Thyroid gland (tissue), 4 donors: ENCODE data around the gene CTNNA3. TPM values are rescaled to one million over a fixed set of nuclear protein-coding genes. Genes with fewer than 3 reads are reported as not detected.
"Not testable (repeated sequence)": the region's sequence is repeated elsewhere in the genome, so short reads cannot be mapped to it uniquely, and the experiment has no call there.

ENCODE experiments used
- DNase-seq, 2 donors: peaks; one replicate each; pipeline ENCODE4 v3.0.0-alpha.2; 2019
- H3K27ac ChIP-seq, 3 donors: fragments of 200-600 bp; sonication (generic); 1 replicate in 2 of 3; 2 replicates in 1 of 3; pipeline ENCODE4 v1.5.1; 2016 to 2019; ENCODE audit warnings: mild to moderate bottlenecking in 1 of 3, moderate library complexity in 1 of 3
- H3K27me3 ChIP-seq: fragments of 200-600 bp; sonication (generic); one replicate; pipeline ENCODE4 v1.5.1; 2019
- H3K36me3 ChIP-seq, 2 donors: fragments of 200-600 bp; sonication (generic); one replicate each; pipeline ENCODE4 v1.5.1; 2016 to 2019
- H3K4me1 ChIP-seq, 2 donors: fragments of 200-600 bp; sonication (generic); one replicate each; pipeline ENCODE4 v1.5.1; 2017 to 2019
- H3K4me3 ChIP-seq, 3 donors: fragments of 200-600 bp; sonication (generic); replicated peaks in 1 of 3; 1 replicate in 2 of 3; 2 replicates in 1 of 3; pipeline ENCODE4 v1.5.1; 2016; ENCODE audit warnings: mild to moderate bottlenecking in 1 of 3
- H3K9me3 ChIP-seq: fragments of 200-600 bp; sonication (generic); one replicate; pipeline ENCODE4 v1.5.1; 2017
- CTCF ChIP-seq, 6 experiments: fragments of 200-600 bp in 3 of 6; fragments of 450-650 bp in 3 of 6; sonication (generic) in 3 of 6; IDR thresholded peaks; one replicate each; pipeline ENCODE4 v1.5.1; 2016 to 2019; ENCODE audit warnings: antibody characterized with exemption in 6 of 6, mild to moderate bottlenecking in 2 of 6, inconsistent platforms in 1 of 6, moderate library complexity in 1 of 6
- POLR2A ChIP-seq, 2 donors: fragments of 450-650 bp; IDR thresholded peaks; one replicate each; pipeline ENCODE4 v1.6.1; 2017; ENCODE audit warnings: antibody characterized with exemption in 2 of 2, mild to moderate bottlenecking in 2 of 2, moderate library complexity in 1 of 2
- WGBS, 2 donors: methylation state at CpG; one replicate each; pipeline ENCODE4 v1.1.5; 2017; 5-methylcytosine and 5-hydroxymethylcytosine counted together
- intact Hi-C: fragments of 100-400 bp; cut with DNase I; formaldehyde crosslinking; loops from one replicate; pipeline ENCODE4 v1.15.1; 2023
- total RNA-seq, 4 donors: library from RNA; depleted of rRNA; stranded (reverse); fragments of >200 nt; gene quantifications; one replicate each; pipeline ENCODE4 v1.2.3, GENCODE V29; 2016

Gene CTNNA3
- total RNA-seq, 4 donors from 2014 or later, result 0.11 to 0.79 (median 0.13) TPM; not detected in 1

DNA sequence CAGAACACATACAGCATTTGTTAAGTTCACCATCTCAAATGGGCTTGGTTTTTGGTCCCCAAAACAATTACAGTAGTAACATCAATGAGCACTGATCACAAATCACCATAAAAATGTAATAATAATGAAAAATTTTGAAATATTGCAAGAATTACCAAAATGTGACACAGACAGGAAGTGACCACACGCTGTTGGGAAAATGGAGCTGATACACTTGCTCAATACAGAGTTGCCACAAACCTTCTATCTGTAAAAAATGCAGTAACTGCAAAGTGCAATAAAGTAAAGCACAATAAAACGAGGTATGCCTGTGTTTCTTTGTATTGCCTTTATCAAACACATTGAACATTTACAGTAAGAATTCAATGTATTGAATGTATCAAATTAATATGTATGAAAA lies 262.7 kb downstream of the CTNNA3 start:
- Histone ChIP-seq H3K9me3 (no peaks in the 10 kb centered on the region), H3K36me3 (no peaks in the 10 kb centered on the region), H3K27ac (no peak overlapping the region), H3K4me1 (no peaks in the 10 kb centered on the region), H3K4me3 (no peak overlapping the region), H3K27me3 (no peaks in the 10 kb centered on the region)
- WGBS, 2 donors, result 76 to 83% methylated on average over 2 of the region's 2 CpGs
- intact Hi-C loops, result no loop called here
- no peak for TF ChIP-seq CTCF (IDR thresholded peaks at IDR 0.05)
- no peak for TF ChIP-seq POLR2A (IDR thresholded peaks at IDR 0.05)
- DNase-seq, result no peak

DNA sequence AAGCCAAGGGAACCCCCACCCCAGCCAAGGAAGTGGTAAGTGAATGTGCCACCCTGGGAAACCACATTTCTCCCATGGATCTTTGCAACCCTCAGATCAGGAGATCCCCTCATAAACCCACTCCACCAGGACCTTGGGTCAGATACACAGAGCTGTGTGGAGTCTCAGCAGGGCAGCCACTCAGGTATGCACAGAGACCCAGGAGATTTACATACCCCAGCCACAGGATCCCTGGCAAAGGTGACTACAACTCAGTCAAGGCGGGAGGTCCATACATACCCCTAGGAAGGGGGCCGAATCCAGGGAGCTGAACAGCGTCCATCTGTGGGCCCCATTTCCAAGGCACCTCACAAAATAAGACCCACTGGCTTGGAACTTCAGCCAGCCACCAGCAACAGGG lies 293.4 kb downstream of the CTNNA3 start:
- no peaks in the 10 kb centered on the region for H3K4me1 ChIP-seq
- TF ChIP-seq CTCF (IDR thresholded peaks at IDR 0.05), result no peak
- TF ChIP-seq POLR2A (IDR thresholded peaks at IDR 0.05), result no peak
- intact Hi-C loops, result no loop called here
- H3K27me3 ChIP-seq, result no peaks in the 10 kb centered on the region
- H3K4me3 ChIP-seq, result no peak overlapping the region
- WGBS, 2 donors, result 55% methylated on average over 2 of the region's 3 CpGs; no CpG with 5 or more reads in 1 of the 2 donors
- DNase-seq, result no peak
- no peaks in the 10 kb centered on the region for H3K9me3 ChIP-seq
- H3K36me3 ChIP-seq, result no peaks in the 10 kb centered on the region
- no peak overlapping the region for H3K27ac ChIP-seq

DNA sequence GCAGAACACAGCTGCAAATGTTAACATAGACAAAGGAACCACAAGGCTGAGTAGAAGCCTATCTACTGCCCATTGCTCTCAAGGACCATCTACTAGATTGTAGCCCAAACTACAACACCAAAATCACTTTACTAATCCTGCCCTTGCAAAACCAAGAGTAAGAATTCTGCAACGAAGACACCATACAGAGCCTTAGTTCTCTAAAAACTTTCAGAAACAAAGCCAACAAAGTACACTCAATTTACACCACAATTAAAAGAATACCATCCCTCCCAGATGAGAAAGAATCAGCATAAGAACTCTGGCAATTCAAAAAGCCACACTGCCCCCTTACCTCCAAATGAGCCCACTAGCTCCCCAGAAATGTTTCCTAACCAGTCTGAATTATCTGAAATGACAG lies 294.3 kb downstream of the CTNNA3 start:
- TF ChIP-seq CTCF (IDR thresholded peaks at IDR 0.05), result no peak
- no peak for TF ChIP-seq POLR2A (IDR thresholded peaks at IDR 0.05)
- 25 to 35% methylated on average over 1 of the region's 1 CpG for WGBS, 2 donors
- no peaks in the 10 kb centered on the region for H3K4me1 ChIP-seq
- intact Hi-C loops, result no loop called here
- H3K27ac ChIP-seq, result no peak overlapping the region
- H3K4me3 ChIP-seq, result no peak overlapping the region
- no peaks in the 10 kb centered on the region for H3K27me3 ChIP-seq
- H3K9me3 ChIP-seq, result no peaks in the 10 kb centered on the region
- H3K36me3 ChIP-seq, result no peaks in the 10 kb centered on the region
- no peak for DNase-seq

DNA sequence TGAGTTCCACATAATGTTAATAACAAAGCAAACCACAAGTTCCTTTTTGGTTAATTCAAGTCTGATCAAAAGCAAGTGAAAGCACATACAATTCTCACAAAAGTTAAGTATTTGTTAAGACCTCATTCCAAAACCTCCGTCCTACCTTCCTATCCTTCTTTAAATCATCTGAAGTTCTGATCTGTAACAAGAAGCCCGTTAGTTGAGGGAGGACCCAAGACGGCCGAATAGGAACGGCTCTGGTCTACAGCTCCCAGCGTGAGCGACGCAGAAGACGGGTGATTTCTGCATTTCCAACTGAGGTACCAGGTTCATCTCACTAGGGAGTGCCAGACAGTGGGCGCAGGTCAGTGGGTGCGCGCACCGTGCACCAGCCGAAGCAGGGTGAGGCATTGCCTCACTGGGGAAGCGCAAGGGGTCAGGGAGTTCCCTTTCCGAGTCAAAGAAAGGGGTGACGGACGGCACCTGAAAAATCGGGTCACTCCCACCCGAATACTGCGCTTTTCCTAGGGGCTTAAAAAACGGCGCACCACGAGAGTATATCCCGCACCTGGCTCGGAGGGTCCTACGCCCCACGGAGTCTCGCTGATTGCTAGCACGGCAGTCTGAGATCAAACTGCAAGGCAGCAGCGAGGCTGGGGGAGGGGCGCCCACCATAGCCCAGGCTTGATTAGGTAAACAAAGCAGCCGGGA lies 309.0 kb downstream of the CTNNA3 start:
- H3K4me1 ChIP-seq, H3K27ac ChIP-seq, DNase-seq, H3K36me3 ChIP-seq, H3K4me3 ChIP-seq, H3K27me3 ChIP-seq, intact Hi-C loops, H3K9me3 ChIP-seq: not testable (repeated sequence)
- 24 to 27% methylated on average over 18 of the region's 33 CpGs for WGBS, 2 donors

GRCh38 chr10:67386260-67386659 lies 309.7 kb downstream of the CTNNA3 start:
- Histone ChIP-seq H3K4me1 (no peaks in the 10 kb centered on the region), H3K36me3 (no peaks in the 10 kb centered on the region), H3K9me3 (no peaks in the 10 kb centered on the region), H3K27me3 (no peaks in the 10 kb centered on the region), H3K27ac (no peak overlapping the region), H3K4me3 (no peak overlapping the region)
- WGBS, 2 donors, result 75 to 81% methylated on average over 3 of the region's 3 CpGs
- no peak for TF ChIP-seq POLR2A (IDR thresholded peaks at IDR 0.05)
- TF ChIP-seq CTCF (IDR thresholded peaks at IDR 0.05), result no peak
- no peak for DNase-seq
- intact Hi-C loops, result no loop called here
